Activated CD8-positive, alpha-beta T cell treated with anti-CD3 and anti-CD28 coated beads for 36 hours (primary cell): Measurements from ENCODE around the gene NADSYN1. TPM values are rescaled to one million over a fixed set of nuclear protein-coding genes. Genes with fewer than 3 reads are reported as not detected.

Experiments
- ATAC-seq: fragments of 200-7000 bp; cut with Tn5 transposase; one replicate; pipeline ENCODE4 v1.10.0; 2021; ENCODE audit warnings: mild to moderate bottlenecking, moderate library complexity
- CTCF ChIA-PET: fragments of 350-600 bp; sonication (Branson Sonifier 250); formaldehyde crosslinking; loops from one replicate; lab custom pipeline; 2021; ENCODE audit warnings: antibody characterized with exemption; lab: Charles Lee
- POLR2A ChIA-PET: fragments of 350-600 bp; sonication (Branson Sonifier 250); formaldehyde crosslinking; loops from one replicate; lab custom pipeline; 2021; ENCODE audit warnings: antibody characterized with exemption; lab: Charles Lee
- DNase-seq: peaks from one replicate; pipeline ENCODE4 v3.0.0-alpha.2; 2020
- H3K27ac Mint-ChIP-seq: one replicate; pipeline ENCODE4 v1.8.0; 2021; ENCODE audit warnings: mild to moderate bottlenecking, mixed read lengths
- H3K27me3 Mint-ChIP-seq: one replicate; pipeline ENCODE4 v1.8.0; 2021; ENCODE audit warnings: mixed read lengths
- H3K36me3 Mint-ChIP-seq: one replicate; pipeline ENCODE4 v1.8.0; 2021; ENCODE audit warnings: low read depth, mixed read lengths
- H3K4me1 Mint-ChIP-seq: one replicate; pipeline ENCODE4 v1.8.0; 2021; ENCODE audit warnings: low read depth, mixed read lengths
- H3K4me3 Mint-ChIP-seq: one replicate; pipeline ENCODE4 v1.8.0; 2021; ENCODE audit warnings: mild to moderate bottlenecking, moderate library complexity, mixed read lengths
- H3K9me3 Mint-ChIP-seq: one replicate; pipeline ENCODE4 v1.8.0; 2021; ENCODE audit warnings: mixed read lengths
- CTCF ChIP-seq: fragments of 200-600 bp; IDR thresholded peaks from one replicate; pipeline ENCODE4 v1.8.0; 2022; ENCODE audit warnings: antibody characterized with exemption, mild to moderate bottlenecking
- intact Hi-C: fragments of 100-400 bp; cut with micrococcal nuclease; formaldehyde crosslinking; loops from one replicate; pipeline ENCODE4 v1.10.0; 2022
- total RNA-seq, 2 experiments: library from RNA; stranded (reverse); gene quantifications; one replicate each; pipeline ENCODE4 v1.2.3, GENCODE V29; 2021

The NADSYN1 gene
- total RNA-seq, 2 experiments from 2014 or later: 115 to 117 TPM

- intact Hi-C loops: no loop called here
- no peak for TF ChIP-seq CTCF
- no peak for ATAC-seq
These were observed 33.3 kb downstream of the NADSYN1 start for GRCh38 chr11:71486320-71486719.

GRCh38 chr11:71488681-71489270 is 35.8 kb downstream of the NADSYN1 start:
- Mint-ChIP-seq H3K4me1 (peaks cover 23% of the 10 kb centered on the region), H3K9me3 (no peaks in the 10 kb centered on the region), H3K4me3 (no peak overlapping the region), H3K27ac (peak overlapping the region; percentile 65), H3K27me3 (no peaks in the 10 kb centered on the region), H3K36me3 (peaks cover 66% of the 10 kb centered on the region)
- POLR2A ChIA-PET: no interaction called here
- ATAC-seq (peak; percentile 5), DNase-seq (no peak)
- CTCF ChIA-PET: no interaction called here
- TF ChIP-seq CTCF: no peak
- intact Hi-C loops: no loop called here

More at GRCh38 chr11:71486320-71486719, 33.3 kb downstream of the NADSYN1 start:
- no peak for DNase-seq
- Mint-ChIP-seq H3K27ac (no peak overlapping the region), H3K4me3 (no peak overlapping the region), H3K9me3 (no peaks in the 10 kb centered on the region), H3K36me3 (peaks cover 73% of the 10 kb centered on the region), H3K4me1 (peaks cover 23% of the 10 kb centered on the region), H3K27me3 (no peaks in the 10 kb centered on the region)
- ChIA-PET POLR2A (no interaction called here), CTCF (no interaction called here)

GRCh38 chr11:71489311-71490043 is 36.5 kb downstream of the NADSYN1 start:
- peak; percentile 80 for DNase-seq
- no peak for TF ChIP-seq CTCF
- Mint-ChIP-seq H3K9me3 (no peaks in the 10 kb centered on the region), H3K27me3 (no peaks in the 10 kb centered on the region), H3K4me3 (no peak overlapping the region), H3K27ac (peak overlapping the region; percentile 65), H3K4me1 (peaks cover 23% of the 10 kb centered on the region), H3K36me3 (peaks cover 65% of the 10 kb centered on the region)
- ChIA-PET CTCF (no interaction called here), POLR2A (no interaction called here)
- intact Hi-C loops: no loop called here
- peak; percentile 95 for ATAC-seq

- CTCF ChIA-PET: no interaction called here
- H3K27ac Mint-ChIP-seq: peak overlapping the region; percentile 48
- H3K4me1 Mint-ChIP-seq: peaks cover 23% of the 10 kb centered on the region
- no peak for DNase-seq
- TF ChIP-seq CTCF: no peak
- H3K27me3 Mint-ChIP-seq: no peaks in the 10 kb centered on the region
- no peak for ATAC-seq
- POLR2A ChIA-PET: no interaction called here
- H3K9me3 Mint-ChIP-seq: no peaks in the 10 kb centered on the region
- peaks cover 64% of the 10 kb centered on the region for H3K36me3 Mint-ChIP-seq
- H3K4me3 Mint-ChIP-seq: no peak overlapping the region
- intact Hi-C loops: no loop called here
These were observed 37.2 kb downstream of the NADSYN1 start for GRCh38 chr11:71490044-71490730.
